ENCODE results near the gene INPP5A.

Gene INPP5A

DNA sequence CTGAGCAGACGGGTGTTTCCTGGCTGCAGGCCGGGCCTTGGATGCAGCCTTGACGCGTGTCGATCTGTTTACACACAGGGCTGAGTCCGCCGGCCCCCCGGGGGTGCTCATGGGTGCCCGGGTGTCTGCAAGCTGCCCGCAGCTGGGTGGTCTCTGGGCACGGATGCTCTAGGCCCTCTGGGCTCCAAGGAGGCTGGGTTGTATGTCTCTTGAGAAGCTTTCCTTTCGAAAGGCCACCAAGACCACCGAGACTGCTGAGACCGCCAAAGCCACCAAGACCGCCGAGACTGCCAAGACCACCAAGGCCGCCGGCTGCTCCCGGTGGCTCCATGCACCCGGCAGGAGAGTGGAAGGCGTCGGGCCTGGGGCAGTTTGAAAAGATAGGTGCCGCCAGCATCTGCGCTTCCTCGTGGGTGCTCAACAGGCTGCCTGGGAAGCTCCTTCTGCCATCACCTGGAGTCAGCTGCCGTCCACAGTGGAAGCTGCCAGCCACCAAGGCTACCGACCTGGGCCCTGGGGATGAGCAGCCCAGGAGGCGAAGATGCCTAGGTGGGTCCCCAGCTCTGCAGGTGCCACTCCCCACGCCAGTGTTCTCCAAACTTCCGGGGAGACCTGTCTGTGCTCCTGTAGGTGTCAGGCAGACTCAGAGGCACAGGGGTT, 121.1 kb downstream of the INPP5A start:
- Histone ChIP-seq H3K4me2 (ENCODE audit: low read length) (no peak overlapping the region), H3K9ac (ENCODE audit: low read length) (no peak overlapping the region), H3K9me3 (ENCODE audit: insufficient read depth, low read depth, low read length) (peaks cover 5% of the 10 kb centered on the region), H3K79me2 (ENCODE audit: control insufficient read depth, insufficient read depth, low read length, poor library complexity) (no peaks in the 10 kb centered on the region), H4K91ac (ENCODE audit: low read depth, low read length) (no peak overlapping the region), H3K27me3 (ENCODE audit: insufficient read depth, low read length) (no peaks in the 10 kb centered on the region), H3K79me1 (ENCODE audit: low read length) (no peaks in the 10 kb centered on the region), H2BK5ac (ENCODE audit: low read depth, low read length, poor library complexity) (no peak overlapping the region), H2BK12ac (ENCODE audit: low read length) (no peak overlapping the region), H3K27ac (ENCODE audit: low read depth, low read length) (no peak overlapping the region), H2AK5ac (ENCODE audit: low read length) (no peak overlapping the region), H3K4ac (ENCODE audit: low read depth, low read length) (no peak overlapping the region), H4K12ac (ENCODE audit: low read depth, low read length) (no peak overlapping the region), H3K4me1 (ENCODE audit: control insufficient read depth in 1 of 2, insufficient read depth in 2 of 2, low read length in 2 of 2) (no peaks in the 10 kb centered on the region), H3K18ac (ENCODE audit: low read length) (no peak overlapping the region), H2BK120ac (ENCODE audit: insufficient read depth, low read length, poor library complexity) (no peak overlapping the region), H3K36me3 (ENCODE audit: control insufficient read depth in 1 of 2, insufficient read depth in 2 of 2, low read length in 2 of 2) (peaks cover 12 to 13% of the 10 kb centered on the region in 2 experiments), H2AFZ (ENCODE audit: insufficient read depth, low read length, poor library complexity) (no peak overlapping the region), H3K4me3 (ENCODE audit: low read depth, low read length) (no peak overlapping the region), H4K8ac (ENCODE audit: low read depth, low read length) (no peak overlapping the region), H3K14ac (ENCODE audit: low read length) (no peak overlapping the region), H3K23ac (ENCODE audit: low read length) (no peak overlapping the region)
- DNase-seq, result no peak
- no CpG with 5 or more reads among the region's 30 CpGs for WGBS (ENCODE audit: extremely low coverage, insufficient coverage, insufficient read length)

GRCh38 chr10:132659206-132660091, 121.9 kb downstream of the INPP5A start:
- Histone ChIP-seq H4K8ac (ENCODE audit: low read depth, low read length) (no peak overlapping the region), H3K79me2 (ENCODE audit: control insufficient read depth, insufficient read depth, low read length, poor library complexity) (no peaks in the 10 kb centered on the region), H2BK12ac (ENCODE audit: low read length) (no peak overlapping the region), H3K18ac (ENCODE audit: low read length) (no peak overlapping the region), H3K27me3 (ENCODE audit: insufficient read depth, low read length) (no peaks in the 10 kb centered on the region), H2AK5ac (ENCODE audit: low read length) (no peak overlapping the region), H3K4me3 (ENCODE audit: low read depth, low read length) (no peak overlapping the region), H3K36me3 (ENCODE audit: control insufficient read depth in 1 of 2, insufficient read depth in 2 of 2, low read length in 2 of 2) (peaks cover 13 to 14% of the 10 kb centered on the region in 2 experiments), H3K79me1 (ENCODE audit: low read length) (no peaks in the 10 kb centered on the region), H3K14ac (ENCODE audit: low read length) (no peak overlapping the region), H3K9me3 (ENCODE audit: insufficient read depth, low read depth, low read length) (peaks cover 6% of the 10 kb centered on the region), H3K4me2 (ENCODE audit: low read length) (no peak overlapping the region), H3K23ac (ENCODE audit: low read length) (no peak overlapping the region), H4K12ac (ENCODE audit: low read depth, low read length) (no peak overlapping the region), H4K91ac (ENCODE audit: low read depth, low read length) (no peak overlapping the region), H2BK120ac (ENCODE audit: insufficient read depth, low read length, poor library complexity) (no peak overlapping the region), H2AFZ (ENCODE audit: insufficient read depth, low read length, poor library complexity) (no peak overlapping the region), H3K27ac (ENCODE audit: low read depth, low read length) (no peak overlapping the region), H3K4me1 (ENCODE audit: control insufficient read depth in 1 of 2, insufficient read depth in 2 of 2, low read length in 2 of 2) (no peaks in the 10 kb centered on the region), H3K9ac (ENCODE audit: low read length) (no peak overlapping the region), H3K4ac (ENCODE audit: low read depth, low read length) (no peak overlapping the region), H2BK5ac (ENCODE audit: low read depth, low read length, poor library complexity) (no peak overlapping the region)
- no peak for DNase-seq
- WGBS (ENCODE audit: extremely low coverage, insufficient coverage, insufficient read length), result no CpG with 5 or more reads among the region's 35 CpGs

GRCh38 chr10:132660385-132660784, 122.8 kb downstream of the INPP5A start:
- Histone ChIP-seq H3K9me3 (ENCODE audit: insufficient read depth, low read depth, low read length) (peaks cover 6% of the 10 kb centered on the region), H2BK5ac (ENCODE audit: low read depth, low read length, poor library complexity) (no peak overlapping the region)
- no CpG with 5 or more reads among the region's 3 CpGs for WGBS (ENCODE audit: extremely low coverage, insufficient coverage, insufficient read length)

GRCh38 chr10:132662186-132662920, 124.8 kb downstream of the INPP5A start:
- H3K14ac ChIP-seq (ENCODE audit: low read length), result no peak overlapping the region
- no peak for DNase-seq
- H3K4me1 ChIP-seq (ENCODE audit: control insufficient read depth in 1 of 2, insufficient read depth in 2 of 2, low read length in 2 of 2), result no peaks in the 10 kb centered on the region
- no peak overlapping the region for H2AK5ac ChIP-seq (ENCODE audit: low read length)
- H3K27ac ChIP-seq (ENCODE audit: low read depth, low read length), result no peak overlapping the region
- WGBS (ENCODE audit: extremely low coverage, insufficient coverage, insufficient read length), result no CpG with 5 or more reads among the region's 19 CpGs
- no peak overlapping the region for H4K12ac ChIP-seq (ENCODE audit: low read depth, low read length)
- H2BK12ac ChIP-seq (ENCODE audit: low read length), result no peak overlapping the region
- peaks cover 6% of the 10 kb centered on the region for H3K9me3 ChIP-seq (ENCODE audit: insufficient read depth, low read depth, low read length)
- H3K27me3 ChIP-seq (ENCODE audit: insufficient read depth, low read length), result no peaks in the 10 kb centered on the region
- H3K79me1 ChIP-seq (ENCODE audit: low read length), result no peaks in the 10 kb centered on the region
- H3K4me3 ChIP-seq (ENCODE audit: low read depth, low read length), result no peak overlapping the region
- no peak overlapping the region for H2AFZ ChIP-seq (ENCODE audit: insufficient read depth, low read length, poor library complexity)
- no peak overlapping the region for H3K18ac ChIP-seq (ENCODE audit: low read length)
- no peak overlapping the region for H3K4me2 ChIP-seq (ENCODE audit: low read length)
- no peak overlapping the region for H2BK120ac ChIP-seq (ENCODE audit: insufficient read depth, low read length, poor library complexity)
- no peak overlapping the region for H3K23ac ChIP-seq (ENCODE audit: low read length)
- H3K9ac ChIP-seq (ENCODE audit: low read length), result no peak overlapping the region
- peaks cover 13 to 14% of the 10 kb centered on the region in 2 experiments for H3K36me3 ChIP-seq (ENCODE audit: control insufficient read depth in 1 of 2, insufficient read depth in 2 of 2, low read length in 2 of 2)
- no peaks in the 10 kb centered on the region for H3K79me2 ChIP-seq (ENCODE audit: control insufficient read depth, insufficient read depth, low read length, poor library complexity)
- no peak overlapping the region for H3K4ac ChIP-seq (ENCODE audit: low read depth, low read length)
- no peak overlapping the region for H2BK5ac ChIP-seq (ENCODE audit: low read depth, low read length, poor library complexity)
- H4K8ac ChIP-seq (ENCODE audit: low read depth, low read length), result no peak overlapping the region
- no peak overlapping the region for H4K91ac ChIP-seq (ENCODE audit: low read depth, low read length)

More at GRCh38 chr10:132660385-132660784, 122.8 kb downstream of the INPP5A start:
- H3K27ac ChIP-seq (ENCODE audit: low read depth, low read length), result no peak overlapping the region
- no peaks in the 10 kb centered on the region for H3K79me2 ChIP-seq (ENCODE audit: control insufficient read depth, insufficient read depth, low read length, poor library complexity)
- no peaks in the 10 kb centered on the region for H3K27me3 ChIP-seq (ENCODE audit: insufficient read depth, low read length)
- H3K23ac ChIP-seq (ENCODE audit: low read length), result no peak overlapping the region
- no peak overlapping the region for H3K4me3 ChIP-seq (ENCODE audit: low read depth, low read length)
- no peak for DNase-seq
- H2AFZ ChIP-seq (ENCODE audit: insufficient read depth, low read length, poor library complexity), result no peak overlapping the region
- no peak overlapping the region for H3K18ac ChIP-seq (ENCODE audit: low read length)
- no peak overlapping the region for H3K4ac ChIP-seq (ENCODE audit: low read depth, low read length)
- H4K12ac ChIP-seq (ENCODE audit: low read depth, low read length), result no peak overlapping the region
- H3K79me1 ChIP-seq (ENCODE audit: low read length), result no peaks in the 10 kb centered on the region
- no peak overlapping the region for H3K4me2 ChIP-seq (ENCODE audit: low read length)
- H3K9ac ChIP-seq (ENCODE audit: low read length), result no peak overlapping the region
- no peak overlapping the region for H2BK120ac ChIP-seq (ENCODE audit: insufficient read depth, low read length, poor library complexity)
- no peak overlapping the region for H3K14ac ChIP-seq (ENCODE audit: low read length)
- no peak overlapping the region for H4K91ac ChIP-seq (ENCODE audit: low read depth, low read length)
- no peaks in the 10 kb centered on the region for H3K4me1 ChIP-seq (ENCODE audit: control insufficient read depth in 1 of 2, insufficient read depth in 2 of 2, low read length in 2 of 2)
- peaks cover 13 to 14% of the 10 kb centered on the region in 2 experiments for H3K36me3 ChIP-seq (ENCODE audit: control insufficient read depth in 1 of 2, insufficient read depth in 2 of 2, low read length in 2 of 2)
- H4K8ac ChIP-seq (ENCODE audit: low read depth, low read length), result no peak overlapping the region
- no peak overlapping the region for H2AK5ac ChIP-seq (ENCODE audit: low read length)
- H2BK12ac ChIP-seq (ENCODE audit: low read length), result no peak overlapping the region
